ENCODE data around the gene FRMD5.

GRCh38 chr15:44160796-44161195 is 34.3 kb downstream of the FRMD5 start:
- TF ChIP-seq CTCF (conservative IDR thresholded peaks at IDR 0.05) (no peak), EZH2 (IDR thresholded peaks at IDR 0.05; ENCODE audit: low read depth) (no peak)
